A549 (cell line): ENCODE data around the gene TLR5.

Experiments used
- CEBPB ChIP-seq, 2 experiments: fragments of >200 bp in 1 of 2; sonication (Bioruptor Twin) in 1 of 2; formaldehyde crosslinking in 1 of 2; IDR thresholded peaks; 2 replicates each; pipeline ENCODE4 v1.6.1; 2012 to 2016
- CTCF ChIP-seq: fragments of >200 bp; sonication (Bioruptor Twin); formaldehyde crosslinking; IDR thresholded peaks from 3 replicates; pipeline ENCODE4 v1.5.1; 2016
- HOXA7 ChIP-seq: fragments of 250-450 bp; sonication (Bioruptor Pico); IDR thresholded peaks from 2 replicates; pipeline ENCODE4 v1.5.0; 2020; ENCODE audit warnings: mild to moderate bottlenecking, moderate library complexity
- MAX ChIP-seq: IDR thresholded peaks from 2 replicates; pipeline ENCODE4 v1.6.1; 2012
- MYC ChIP-seq: IDR thresholded peaks from 2 replicates; pipeline ENCODE4 v1.6.1; 2012; ENCODE audit warnings: mild to moderate bottlenecking, inconsistent platforms, low read length, improper control_type of control experiment, borderline replicate concordance
- POLR2A ChIP-seq: IDR thresholded peaks from 2 replicates; pipeline ENCODE4 v1.6.1; 2012; ENCODE audit warnings: mild to moderate bottlenecking, low read length
- RCOR1 ChIP-seq: fragments of 150-350 bp; IDR thresholded peaks from 2 replicates; pipeline ENCODE4 v1.6.1; 2014; ENCODE audit warnings: antibody characterized with exemption, low read length, low read depth
- REST ChIP-seq: fragments of 200-600 bp; sonication (generic); IDR thresholded peaks from 2 replicates; pipeline ENCODE4 v1.6.1; 2016; ENCODE audit warnings: antibody characterized with exemption, mild to moderate bottlenecking, moderate library complexity

- TF ChIP-seq CEBPB (IDR thresholded peaks at IDR 0.05) (no peak), CTCF (no peak), MAX (no peak), HOXA7 (CRISPR knock-in tag) (no peak), MYC (no peak), REST (no peak), RCOR1 (no peak), POLR2A (no peak)
These were observed 19.9 kb downstream of the TLR5 start for GRCh38 chr1:223123011-223123610.
